ENCODE measurements around the gene SYTL3. TPM values are rescaled to one million over a fixed set of nuclear protein-coding genes. Genes with fewer than 3 reads are reported as not detected.

The SYTL3 gene
- total and polyA plus RNA-seq, 2 of the 8 experiments (the other 6 are each of a cell fraction or from before 2014, with no cell fraction given), result 0.27 to 0.99 TPM

DNA sequence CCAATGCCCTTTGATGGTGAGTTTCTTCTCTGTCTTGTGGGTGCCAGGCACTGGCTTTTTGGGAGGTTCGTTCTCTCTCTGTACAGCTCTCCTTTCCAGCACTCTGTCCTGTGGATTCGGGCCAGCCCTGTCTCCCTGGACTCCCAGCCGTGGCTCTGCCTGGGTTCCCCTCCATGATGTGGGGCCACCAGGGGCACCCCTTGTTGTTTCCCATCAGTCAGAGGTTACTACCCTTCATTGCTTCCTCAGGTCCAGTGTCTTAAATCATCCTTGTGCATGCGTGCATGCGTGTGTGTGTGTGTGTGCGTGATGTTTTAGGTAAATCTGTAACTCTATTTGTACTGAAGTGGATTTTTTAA, 45.8 kb upstream of the SYTL3 start:
- 92% methylated on average over 6 of the region's 6 CpGs; no CpG with 5 or more reads in 1 of the 2 experiments for WGBS, 2 experiments (ENCODE audit: extremely low coverage in 1 of 2, insufficient coverage in 1 of 2, insufficient read length in 1 of 2, insufficient replicate concordance in 2 of 2, low coverage in 1 of 2, low lambda C conversion rate in 2 of 2, missing lambda C conversion rate in 1 of 2)
- Histone ChIP-seq H3K79me1 (ENCODE audit: low read depth, low read length) (no peaks in the 10 kb centered on the region; the same call in 1 of the 2 replicates), H3K36me3 (ENCODE audit: control insufficient read depth in 2 of 4, insufficient read depth in 4 of 4, low read length in 3 of 4) (peaks cover 8 to 27% (median 18%) of the 10 kb centered on the region in 4 experiments; a peak in 6 of 8 replicates), H2BK120ac (replicated peaks; ENCODE audit: low read depth, low read length) (no peak overlapping the region), H3K18ac (ENCODE audit: extremely low read depth, low read length) (no peak overlapping the region), H4K91ac (replicated peaks; ENCODE audit: insufficient read length, low read length) (no peak overlapping the region), H2AFZ (ENCODE audit: low read length) (no peak overlapping the region), H3K4me3 (ENCODE audit: extremely low read depth in 1 of 4, insufficient read depth in 2 of 4, low read depth in 3 of 4, low read length in 4 of 4) (no peak overlapping the region), H3K9ac (replicated peaks in 1 of 4; ENCODE audit: extremely low read depth in 1 of 4, low read depth in 3 of 4, low read length in 3 of 4) (no peak overlapping the region), H3K23me2 (ENCODE audit: low read depth, low read length) (peaks cover under 1% of the 10 kb centered on the region; the same call in 1 of the 2 replicates), H3K9me3 (ENCODE audit: insufficient read depth in 2 of 2, low read depth in 1 of 2, low read length in 1 of 2) (no peaks in the 10 kb centered on the region), H2AK5ac (ENCODE audit: low read depth, low read length) (no peak overlapping the region), H3K14ac (ENCODE audit: insufficient read length) (no peak overlapping the region), H3K27me3 (replicated peaks in 1 of 4; ENCODE audit: control insufficient read depth in 3 of 4, extremely low read depth in 1 of 4, insufficient read depth in 3 of 4, low read length in 3 of 4) (no peaks in the 10 kb centered on the region), H3K4me1 (replicated peaks in 1 of 4; ENCODE audit: control insufficient read depth in 3 of 4, insufficient read depth in 4 of 4, low read length in 3 of 4) (no peaks in the 10 kb centered on the region), H3K27ac (ENCODE audit: low read depth, low read length) (no peak overlapping the region), H4K8ac (ENCODE audit: extremely low read depth, insufficient read depth, low read length) (no peak overlapping the region), H4K5ac (ENCODE audit: insufficient read length, low read depth, low read length) (no peak overlapping the region), H2BK12ac (ENCODE audit: low read depth, low read length) (no peak overlapping the region), H2BK15ac (ENCODE audit: low read length) (no peak overlapping the region), H3K23ac (ENCODE audit: insufficient read length) (no peak overlapping the region), H3K4ac (replicated peaks; ENCODE audit: insufficient read length, low read depth, low read length) (no peak overlapping the region), H3K4me2 (ENCODE audit: insufficient read depth in 1 of 2, low read depth in 2 of 2, low read length in 2 of 2) (no peak overlapping the region), H2BK20ac (ENCODE audit: low read length) (no peak overlapping the region), H4K20me1 (replicated peaks in 1 of 2; ENCODE audit: control insufficient read depth in 1 of 2, insufficient read depth in 2 of 2, low read length in 2 of 2) (peaks cover 3 to 10% of the 10 kb centered on the region in 2 experiments), H2BK5ac (ENCODE audit: low read depth, low read length) (no peak overlapping the region), H3K79me2 (ENCODE audit: control insufficient read depth in 1 of 2, insufficient read depth in 2 of 2, low read length in 2 of 2) (no peaks in the 10 kb centered on the region), H3K56ac (replicated peaks; ENCODE audit: insufficient read length, low read depth, low read length) (no peak overlapping the region)
- FAIRE-seq (no peak), DNase-seq (ENCODE audit: low read depth in 1 of 2, low spot score in 2 of 2) (no peak)
- POLR2A ChIA-PET (ENCODE audit: partially characterized antibody), result interaction anchor here (1.2 kb wide), 1 partner anchor 371 kb away, joined by 4 read pairs; no protein-coding TSS in a partner anchor
- CTCF ChIA-PET (ENCODE audit: partially characterized antibody), result interaction anchor here (0.8 to 2.5 kb wide), 13 partner anchors 9 to 390 kb away, joined by 3 to 13 read pairs (median 5); no protein-coding TSS in a partner anchor
- TF ChIP-seq TAF7 (optimal IDR thresholded peaks at IDR 0.05; ENCODE audit: borderline replicate concordance, low read depth, low read length) (no peak), RXRA (IDR thresholded peaks at IDR 0.05; ENCODE audit: insufficient read depth, low read depth, low read length) (no peak), CTBP2 (IDR thresholded peaks at IDR 0.05; ENCODE audit: borderline replicate concordance, insufficient read depth, insufficient read length, low read length) (no peak), CTCF (IDR thresholded peaks at IDR 0.05; ENCODE audit: control extremely low read depth in 1 of 3, insufficient read depth in 1 of 3, low read depth in 1 of 3, low read length in 3 of 3) (no peak), KDM5A (IDR thresholded peaks at IDR 0.05; ENCODE audit: low read length) (no peak), YY1 (IDR thresholded peaks at IDR 0.05; ENCODE audit: low read depth, low read length) (no peak), SRF (IDR thresholded peaks at IDR 0.05; ENCODE audit: low read depth, low read length) (no peak), RBBP5 (IDR thresholded peaks at IDR 0.05; ENCODE audit: borderline replicate concordance, low read depth, low read length) (no peak), CREB1 (IDR thresholded peaks at IDR 0.05) (no peak), BCL11A (IDR thresholded peaks at IDR 0.05; ENCODE audit: low read depth in 2 of 2, low read length in 2 of 2) (no peak)
